ENCODE results near the gene ZNRD2.

- TF ChIP-seq CEBPB (IDR thresholded peaks at IDR 0.05), result no peak
- no peak for TF ChIP-seq TCF12 (IDR thresholded peaks at IDR 0.05; ENCODE audit: low read depth)
- no peak for TF ChIP-seq REST (IDR thresholded peaks at IDR 0.05; ENCODE audit: low read depth)
These were observed 6.8 kb downstream of the ZNRD2 start for GRCh38 chr11:65576867-65577755.
